ENCODE results near the gene FBN1.

The FBN1 gene

GRCh38 chr15:48396020-48396419 lies 249.5 kb downstream of the FBN1 start:
- no peak for DNase-seq (ENCODE audit: low spot score)

DNA sequence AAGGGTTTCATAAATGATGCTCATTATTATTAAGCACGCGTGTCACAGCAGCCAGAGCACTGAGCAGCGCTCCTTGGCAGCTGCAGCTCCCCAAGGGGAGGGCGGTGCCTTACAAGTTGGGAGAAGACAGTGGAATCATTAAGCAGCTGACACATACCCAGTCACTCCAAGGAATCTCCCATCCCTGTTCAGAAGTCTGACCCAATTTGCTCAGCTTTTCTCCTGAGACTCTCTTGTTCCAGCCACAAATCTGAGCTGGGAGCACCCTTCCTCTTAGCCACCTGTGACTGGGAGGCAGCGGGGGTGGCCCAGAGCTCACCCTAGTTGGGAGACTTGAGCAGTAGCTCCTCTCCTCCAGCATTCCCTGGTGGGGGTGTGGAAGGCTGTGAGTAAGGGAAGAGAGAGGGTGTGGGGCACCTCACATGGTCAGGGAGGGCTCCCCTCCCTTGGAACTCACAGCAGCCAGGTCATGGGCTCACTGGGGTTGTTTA lies 249.9 kb downstream of the FBN1 start:
- DNase-seq (ENCODE audit: low spot score) = no peak

DNA sequence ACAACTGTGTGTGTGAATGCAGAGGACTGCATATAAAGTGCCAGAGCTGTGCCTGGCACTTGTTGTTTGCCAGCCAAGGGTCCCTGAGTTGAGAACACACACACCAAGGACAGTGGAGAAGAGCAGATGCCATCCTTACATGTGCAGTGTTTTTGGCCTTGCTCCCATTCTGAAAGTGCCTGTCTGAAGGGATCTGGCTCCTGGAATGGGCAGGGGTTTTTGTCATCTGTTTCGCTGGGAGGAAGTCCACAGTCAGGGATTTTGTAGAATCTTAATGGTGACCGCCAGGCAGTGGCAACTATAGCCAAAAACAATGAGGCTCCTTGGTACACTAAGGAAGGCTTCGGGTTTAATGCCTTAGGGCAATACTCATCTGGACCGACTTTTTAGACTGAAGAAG lies 250.5 kb downstream of the FBN1 start:
- DNase-seq (ENCODE audit: low spot score) = no peak

GRCh38 chr15:48393645-48394506 lies 251.6 kb downstream of the FBN1 start:
- DNase-seq (ENCODE audit: low spot score) = no peak

GRCh38 chr15:48392356-48392755 lies 253.2 kb downstream of the FBN1 start:
- no peak for DNase-seq (ENCODE audit: low spot score)

- no peak for DNase-seq (ENCODE audit: low spot score)
These were observed 253.6 kb downstream of the FBN1 start for GRCh38 chr15:48391950-48392349.

DNA sequence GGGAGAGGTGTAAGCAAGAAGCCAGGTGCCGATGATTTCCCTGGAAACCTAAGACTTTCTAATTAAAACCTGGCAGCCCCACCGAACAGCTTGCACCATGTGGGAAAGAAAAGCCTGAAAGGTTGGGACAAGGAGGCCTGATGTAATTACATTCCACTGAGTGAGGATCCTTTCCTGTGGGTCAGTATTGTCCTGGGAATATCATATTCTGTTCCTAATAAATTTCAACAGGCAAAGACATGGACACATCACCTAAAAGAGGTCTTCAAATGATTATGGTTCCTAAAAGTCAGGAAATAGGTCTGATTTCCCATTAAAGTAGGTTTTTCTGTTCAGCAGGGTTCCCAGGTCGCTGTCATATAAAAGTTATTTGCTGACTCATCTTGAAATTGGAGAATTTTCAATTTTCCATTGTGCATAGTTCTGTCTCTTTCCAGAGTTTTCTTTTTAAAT lies 255.8 kb downstream of the FBN1 start:
- DNase-seq (ENCODE audit: low spot score) = no peak

GRCh38 chr15:48388910-48389309 lies 256.6 kb downstream of the FBN1 start:
- no peak for DNase-seq (ENCODE audit: low spot score)

DNA sequence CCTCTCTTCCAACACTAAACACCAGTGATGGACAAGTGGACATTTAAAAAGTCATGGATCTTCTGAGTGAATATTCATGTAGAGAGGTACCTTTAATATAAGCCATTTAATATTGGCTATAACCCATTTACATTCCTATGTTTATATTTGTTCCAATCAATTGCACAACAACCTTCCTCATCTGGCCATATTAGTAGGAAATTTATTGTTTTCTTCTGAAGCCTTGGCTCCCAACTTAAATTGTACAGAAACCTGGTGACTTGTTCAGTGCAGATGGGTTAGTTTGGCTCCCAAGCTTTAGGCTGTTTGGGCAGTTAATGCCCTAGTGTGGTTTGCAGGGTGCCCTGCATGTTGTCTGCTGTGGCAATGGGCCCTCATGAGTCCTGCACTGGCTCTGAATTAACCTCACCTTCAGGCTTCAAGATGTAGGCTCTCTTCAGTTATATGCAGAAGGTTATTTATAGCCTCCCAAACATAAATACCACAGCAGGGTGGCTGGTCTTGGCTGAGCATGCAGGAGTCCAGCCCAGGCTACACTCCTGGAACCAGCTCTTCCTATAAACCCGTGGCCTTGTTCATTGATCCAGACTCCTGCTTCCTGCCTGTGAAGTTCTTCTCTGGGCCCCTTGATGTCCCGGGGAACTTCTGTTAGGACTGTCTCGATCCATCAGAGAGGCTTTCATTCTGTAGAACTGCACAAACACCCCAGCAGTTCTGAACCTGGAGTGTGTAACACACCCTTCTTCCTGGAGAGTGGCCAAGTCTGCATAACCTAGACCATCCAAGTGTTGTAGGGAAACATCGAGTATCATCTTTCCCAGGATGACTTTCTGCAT lies 257.3 kb downstream of the FBN1 start:
- no peak for DNase-seq (ENCODE audit: low spot score)

GRCh38 chr15:48385031-48385830 lies 260.3 kb downstream of the FBN1 start:
- DNase-seq (ENCODE audit: low spot score) = no peak

- no peak for DNase-seq (ENCODE audit: low spot score)
These were observed 260.9 kb downstream of the FBN1 start for GRCh38 chr15:48384616-48385015.

GRCh38 chr15:48383031-48383430 lies 262.5 kb downstream of the FBN1 start:
- no peak for DNase-seq (ENCODE audit: low spot score)

DNA sequence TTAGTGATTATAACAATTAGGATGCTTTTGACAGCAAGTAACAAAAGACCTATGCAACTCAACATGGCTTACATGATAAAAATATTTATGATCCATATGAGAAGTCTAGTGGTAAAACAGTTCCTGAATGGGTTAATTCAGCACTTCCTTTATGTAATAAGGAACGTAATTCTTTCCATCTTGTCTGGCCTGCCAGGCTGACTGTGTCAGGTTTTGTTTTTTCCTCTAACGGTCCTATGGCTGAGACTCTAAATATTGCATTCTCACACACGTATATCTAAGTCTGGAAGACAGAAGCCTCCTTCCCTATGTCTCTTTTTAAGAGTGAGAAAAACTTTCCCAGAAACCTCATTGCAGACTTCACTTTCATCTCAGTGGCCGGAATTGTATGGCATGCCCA lies 263.6 kb downstream of the FBN1 start:
- no peak for DNase-seq (ENCODE audit: low spot score)

GRCh38 chr15:48380198-48380597 lies 265.3 kb downstream of the FBN1 start:
- DNase-seq (ENCODE audit: low spot score) = no peak

DNA sequence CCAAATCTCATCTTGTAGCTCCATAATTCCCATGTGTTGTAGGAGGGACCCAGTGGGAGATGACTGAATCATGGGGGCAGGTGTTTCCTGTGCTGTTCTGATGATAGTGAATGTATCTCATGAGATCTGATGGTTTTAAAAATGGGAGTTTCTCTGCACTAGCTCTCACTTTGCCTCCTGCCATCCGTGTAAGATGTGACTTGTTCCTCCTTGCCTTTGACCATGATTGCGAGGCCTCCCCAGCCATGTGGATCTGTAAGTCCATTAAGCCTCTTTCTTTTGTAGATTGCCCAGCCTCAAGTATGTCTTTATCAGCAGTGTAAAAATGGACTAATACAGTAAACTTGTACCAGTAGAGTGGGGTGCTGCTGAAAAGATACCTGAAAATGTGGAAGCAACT lies 269.7 kb downstream of the FBN1 start:
- DNase-seq (ENCODE audit: low spot score) = no peak

GRCh38 chr15:48374472-48374871 lies 271.0 kb downstream of the FBN1 start:
- no peak for DNase-seq (ENCODE audit: low spot score)

DNA sequence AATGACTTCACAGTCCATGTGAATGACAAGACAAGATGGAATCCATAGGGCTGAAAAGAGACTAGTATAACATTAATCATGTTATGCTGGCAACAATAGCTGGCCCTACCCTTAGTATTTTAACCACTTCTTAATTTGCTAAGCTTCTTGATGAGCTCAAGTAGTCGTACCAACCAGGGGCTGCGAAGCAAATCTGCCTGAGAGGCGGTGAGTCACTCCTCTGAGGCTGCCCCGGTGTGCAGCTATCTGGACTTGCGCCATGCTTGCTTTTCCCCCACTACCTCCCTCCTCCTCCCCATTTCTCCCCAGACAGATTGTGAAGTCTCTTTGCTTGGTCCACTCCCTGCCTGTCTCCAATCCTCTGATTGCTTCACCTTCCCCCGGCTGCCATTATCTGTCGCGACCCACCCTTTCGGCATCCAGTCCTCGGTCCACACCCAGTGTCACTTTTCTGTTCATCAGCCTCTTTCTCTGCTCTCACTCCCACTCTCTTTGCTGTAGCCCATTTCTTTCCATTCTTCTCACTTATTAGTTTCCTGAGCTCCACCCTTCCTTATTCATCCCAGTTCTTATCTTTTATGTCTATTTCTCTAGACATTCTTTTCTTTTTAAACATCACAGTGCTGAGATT lies 271.6 kb downstream of the FBN1 start:
- no peak for DNase-seq (ENCODE audit: low spot score)

DNA sequence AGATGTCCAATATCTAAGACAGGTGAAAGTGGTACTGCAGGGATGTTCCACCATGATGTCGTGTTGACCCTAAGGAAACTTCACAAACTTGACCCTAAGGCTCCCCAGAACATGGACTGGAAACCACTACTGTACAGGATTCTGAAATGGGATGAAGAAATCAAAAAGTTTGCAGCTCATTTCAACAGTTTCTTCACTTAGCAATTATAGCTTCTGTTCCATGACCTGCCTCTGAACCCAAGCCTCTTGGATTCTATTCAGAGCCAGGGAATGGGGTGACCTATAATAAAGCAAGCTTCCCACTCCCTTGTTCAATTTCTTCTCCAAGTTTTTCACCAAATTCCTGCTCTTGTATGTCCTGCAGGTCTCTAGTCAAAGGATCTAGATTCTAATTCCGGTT lies 273.5 kb downstream of the FBN1 start:
- no peak for DNase-seq (ENCODE audit: low spot score)

GRCh38 chr15:48371550-48371949 lies 274.0 kb downstream of the FBN1 start:
- DNase-seq (ENCODE audit: low spot score) = no peak

DNA sequence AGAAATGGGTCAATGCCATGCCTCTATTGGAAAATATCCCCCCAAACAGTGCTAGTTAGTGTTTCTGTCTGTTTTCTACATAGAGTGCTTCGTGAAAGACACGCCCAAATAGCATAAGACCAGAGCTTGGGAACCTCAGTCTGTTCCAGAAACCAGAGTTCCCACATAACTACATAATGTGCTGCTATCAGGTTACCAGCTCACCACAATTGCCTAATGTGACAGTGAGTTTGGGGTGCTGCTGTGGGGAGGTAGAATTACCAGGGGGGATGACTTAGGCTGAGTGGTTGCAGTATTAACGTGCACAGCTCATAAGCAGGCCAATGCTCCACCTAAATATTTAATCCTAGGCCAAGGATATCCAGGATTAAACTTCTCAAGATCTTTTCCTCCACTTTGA lies 275.0 kb downstream of the FBN1 start:
- no peak for DNase-seq (ENCODE audit: low spot score)

DNA sequence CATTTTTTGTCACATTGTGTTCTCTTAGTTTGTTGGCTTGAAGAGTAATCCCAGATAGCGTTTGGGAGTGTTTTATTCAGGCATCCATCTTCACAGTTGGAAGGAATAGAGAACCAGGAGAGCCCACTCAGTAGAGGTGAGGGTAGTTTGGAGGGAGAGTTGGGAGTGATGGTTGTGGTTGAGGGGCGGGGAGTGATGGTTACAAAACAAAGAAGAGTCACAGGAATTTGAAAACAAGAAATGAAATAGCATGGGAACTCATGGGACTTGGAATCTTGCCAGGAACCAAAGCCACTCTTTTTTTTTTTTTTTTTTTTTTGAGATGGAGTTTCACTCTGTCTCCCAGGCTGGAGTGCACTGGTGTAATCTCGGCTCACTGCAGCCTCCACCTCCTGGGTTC lies 278.0 kb downstream of the FBN1 start:
- DNase-seq (ENCODE audit: low spot score) = no peak

Measured in hematopoietic multipotent progenitor cell treated with erythropoietin and hydrocortisone succinate and interleukin-3 and kit ligand, for 17 days (in vitro differentiated cells).